GM18502 (cell line): Measurements from ENCODE around the gene ARHGEF40.

Experiments
- ATAC-seq: cut with Tn5 transposase; IDR thresholded peaks from one replicate; pipeline ENCODE4 v1.9.1; 2021; ENCODE audit warnings: mild to moderate bottlenecking; ENCODE audit not compliant: unreplicated experiment, poor library complexity

ARHGEF40 gene

GRCh38 chr14:21096438-21096837 lies 26.3 kb downstream of the ARHGEF40 start:
- ATAC-seq, result no peak

DNA sequence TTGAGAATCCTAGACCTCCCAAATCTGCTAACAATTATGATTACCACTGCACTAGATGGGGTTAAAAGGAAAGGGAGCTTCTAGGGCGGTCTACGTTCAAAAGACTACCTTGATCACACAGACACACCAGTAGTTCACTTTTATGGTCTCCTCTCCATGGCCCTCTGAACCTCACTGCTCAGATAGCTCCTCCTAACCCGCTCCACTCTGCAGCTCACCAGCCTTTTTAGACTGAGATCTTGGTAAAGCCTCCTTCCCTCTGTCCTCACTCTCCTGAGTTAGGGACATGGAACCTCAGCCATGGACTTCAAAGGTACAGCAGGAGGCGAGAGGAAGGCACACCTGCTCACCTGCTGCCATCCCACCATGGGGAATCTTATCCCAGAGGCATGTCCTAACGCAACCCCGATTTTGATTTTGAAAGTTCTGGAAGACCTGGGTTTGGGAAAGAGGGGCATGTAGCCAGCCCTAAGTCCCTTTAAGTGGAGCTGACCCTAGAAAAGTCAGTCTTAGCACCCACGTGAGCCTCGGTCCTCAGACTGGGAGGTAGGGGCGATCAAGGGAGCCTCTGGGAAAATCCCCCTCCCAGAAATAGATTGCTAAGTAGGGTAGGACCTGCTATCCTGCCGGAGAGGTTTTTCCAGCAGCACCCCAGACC lies 27.0 kb downstream of the ARHGEF40 start:
- no peak for ATAC-seq

GRCh38 chr14:21097636-21098075 lies 27.6 kb downstream of the ARHGEF40 start:
- ATAC-seq, result no peak

DNA sequence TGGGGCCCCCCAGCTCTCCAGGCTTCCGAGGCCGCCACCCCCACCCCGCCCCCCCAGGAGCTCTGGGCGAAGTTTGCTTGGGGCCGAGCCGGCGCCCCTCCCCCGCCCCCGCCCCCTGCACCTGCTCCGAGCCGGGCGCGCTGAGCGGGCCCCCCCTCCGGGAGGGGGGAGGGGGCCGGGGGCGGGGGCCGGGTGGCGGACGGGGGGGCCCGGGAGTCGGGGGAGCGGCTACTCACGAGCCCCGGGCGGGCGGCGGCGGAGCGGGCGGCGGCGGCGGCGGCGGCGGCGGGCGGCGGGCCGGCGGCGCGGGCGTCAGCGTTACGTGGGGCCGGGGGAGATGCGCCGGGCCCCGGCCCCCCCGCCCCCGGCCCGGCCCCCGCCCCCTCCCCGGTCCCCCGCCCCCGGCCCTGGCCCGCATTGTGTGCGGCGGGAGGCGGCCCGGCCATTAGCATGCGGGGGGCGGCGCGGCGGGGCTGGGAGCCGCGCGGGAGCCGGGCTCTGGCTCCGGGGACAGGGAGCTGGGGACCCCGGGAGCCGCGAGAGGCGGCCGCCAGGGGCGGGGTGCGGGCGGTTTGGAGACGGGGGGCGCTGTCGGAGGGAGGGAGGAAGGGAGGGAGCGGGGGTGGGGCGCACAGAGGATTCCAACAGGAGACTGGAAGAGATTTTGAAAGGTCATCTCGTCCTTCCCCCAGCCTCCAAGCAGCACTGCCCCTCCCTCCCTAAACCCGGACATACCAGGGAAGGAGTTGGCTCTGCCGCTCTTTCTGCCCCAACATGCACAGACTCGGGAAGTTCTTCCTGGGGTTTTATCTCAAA lies 28.2 kb downstream of the ARHGEF40 start, which contains the start of gene ZNF219:
Gene ZNF219 (minus strand): TSS at position 580 of the 816 bp plus-strand sequence. CDS start 5,064 bp downstream, outside the sequence.
- no peak for ATAC-seq

DNA sequence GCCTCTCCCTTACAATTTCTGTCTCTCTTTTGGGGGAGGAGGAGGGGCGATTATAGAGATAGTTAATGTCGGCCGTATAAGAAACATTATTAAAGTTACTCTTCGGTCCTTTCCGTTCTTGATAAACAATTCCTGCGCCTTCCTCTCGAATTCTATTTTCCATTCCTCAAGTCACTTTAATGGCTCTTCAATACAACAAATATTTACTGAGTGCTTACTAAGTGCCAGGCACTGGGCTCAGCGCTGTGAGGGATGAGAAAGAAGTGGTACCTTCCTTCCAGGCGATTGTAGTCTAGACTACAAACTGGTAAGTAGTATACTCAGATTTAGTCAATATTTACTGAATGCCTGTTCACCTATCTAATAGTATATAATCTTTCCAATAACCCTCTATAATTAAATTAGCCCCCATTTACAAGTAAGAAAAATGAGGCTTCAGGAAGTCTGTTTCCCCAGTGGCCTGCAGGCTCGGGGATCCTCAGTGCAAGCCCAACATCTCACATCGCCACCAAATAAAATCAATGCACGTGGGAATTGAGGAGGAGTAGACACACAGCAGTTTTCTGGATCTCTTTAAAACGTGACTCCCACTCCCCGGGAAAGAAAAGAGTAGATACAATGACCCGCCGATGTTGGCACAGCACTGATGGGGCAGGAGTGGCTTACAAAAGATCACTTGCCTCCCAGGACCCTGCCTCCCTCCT lies 28.9 kb downstream of the ARHGEF40 start:
- no peak for ATAC-seq

DNA sequence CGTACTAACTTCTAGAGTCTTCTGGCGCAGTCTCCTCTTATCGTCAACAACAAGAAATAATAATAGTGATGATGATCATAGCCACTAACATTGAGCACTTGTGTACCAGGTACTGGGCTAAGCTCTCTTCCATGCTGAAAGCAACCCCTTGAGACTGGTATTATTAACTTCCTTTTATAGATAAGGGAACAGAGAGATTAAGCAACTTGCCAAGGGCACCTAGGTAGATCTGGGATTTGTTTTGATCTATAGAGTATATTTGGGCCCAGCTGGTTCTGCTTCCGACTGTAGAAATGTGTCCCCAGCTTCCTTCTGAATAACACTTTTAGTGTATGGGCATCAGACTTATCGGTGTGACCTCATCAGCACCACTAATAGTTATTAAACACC lies 29.5 kb downstream of the ARHGEF40 start:
- no peak for ATAC-seq

DNA sequence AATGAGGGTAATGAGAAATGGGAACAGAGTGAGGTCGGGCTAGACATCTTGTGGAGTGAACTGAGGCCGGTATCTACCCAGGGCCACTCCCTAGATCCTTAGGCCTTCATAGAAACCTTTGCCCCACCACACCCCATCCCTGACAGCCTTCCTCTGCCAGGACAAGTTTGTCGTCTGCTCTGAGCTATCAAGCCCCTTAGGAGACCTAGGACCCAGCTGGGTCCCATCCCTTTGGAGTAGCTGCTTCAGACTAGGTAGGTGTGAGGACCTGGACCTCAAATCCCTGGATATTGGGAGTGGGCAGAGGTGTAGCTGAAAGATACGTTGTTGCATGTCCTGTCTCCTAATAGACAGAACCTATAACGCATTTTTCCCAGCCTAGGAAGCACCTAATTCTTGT lies 30.8 kb downstream of the ARHGEF40 start, which contains the start of gene TMEM253:
Gene TMEM253 (plus strand): TSS at position 136 of the 400 bp plus-strand sequence. CDS start 278 bp downstream, outside the sequence.
- ATAC-seq, result no peak

GRCh38 chr14:21101802-21102413 lies 31.8 kb downstream of the ARHGEF40 start:
- no peak for ATAC-seq

DNA sequence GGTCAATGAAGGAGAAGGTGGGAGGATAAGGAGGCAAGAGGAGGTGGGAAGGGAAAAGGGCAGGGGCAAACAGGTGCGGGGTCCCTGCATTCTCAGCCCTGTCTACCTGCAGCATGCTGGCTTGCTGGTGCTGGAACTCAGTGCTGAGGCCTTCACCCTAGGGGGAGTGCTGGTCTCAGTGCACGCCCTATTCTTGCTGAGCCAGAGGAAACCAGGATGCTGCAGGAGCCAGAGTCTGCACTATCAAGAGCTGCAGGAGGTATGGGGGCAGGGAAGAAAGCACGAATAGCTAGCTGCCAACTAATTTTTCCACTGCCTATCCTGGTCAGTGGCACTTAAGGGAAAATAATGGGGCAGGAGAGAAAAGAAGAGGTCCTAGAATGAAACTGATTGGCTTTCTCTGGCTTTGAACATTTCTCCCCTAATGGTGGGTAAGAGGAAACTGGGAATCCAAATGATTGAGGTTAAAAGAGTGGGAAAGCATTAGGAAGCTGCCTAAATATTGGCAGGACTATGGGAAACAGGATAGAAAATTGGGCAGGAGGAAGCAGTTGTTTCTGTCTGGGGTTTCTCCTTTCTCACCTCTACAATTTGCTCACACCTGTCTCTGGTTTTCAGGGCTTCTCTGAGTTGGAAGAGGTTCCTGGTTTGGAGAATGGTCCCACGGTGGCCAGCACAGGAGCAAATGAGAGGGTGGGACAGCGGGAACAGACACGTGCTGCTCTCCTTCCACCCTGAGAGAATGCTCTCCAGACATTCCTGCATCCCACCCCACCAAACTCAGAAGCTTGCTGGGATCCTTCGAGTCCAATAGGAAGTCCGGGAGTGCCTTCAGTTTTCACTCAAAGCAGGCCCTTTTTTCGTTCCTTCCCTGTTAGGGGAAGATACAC lies 32.7 kb downstream of the ARHGEF40 start:
- no peak for ATAC-seq

DNA sequence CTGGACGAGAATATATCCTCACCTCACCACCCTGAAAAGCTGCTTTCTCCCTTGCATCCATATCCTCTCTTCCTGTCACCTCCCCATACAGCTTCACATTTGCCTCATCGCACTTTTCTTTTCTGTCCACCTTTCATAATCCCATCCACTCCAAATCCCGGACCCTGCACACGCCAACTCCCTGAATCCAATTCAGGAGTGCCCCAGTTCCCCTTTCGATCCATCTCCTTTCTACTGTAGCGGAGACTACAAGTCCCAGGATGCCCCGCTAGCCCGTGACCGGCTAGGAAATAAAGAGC lies 33.3 kb downstream of the ARHGEF40 start:
- ATAC-seq, result no peak

DNA sequence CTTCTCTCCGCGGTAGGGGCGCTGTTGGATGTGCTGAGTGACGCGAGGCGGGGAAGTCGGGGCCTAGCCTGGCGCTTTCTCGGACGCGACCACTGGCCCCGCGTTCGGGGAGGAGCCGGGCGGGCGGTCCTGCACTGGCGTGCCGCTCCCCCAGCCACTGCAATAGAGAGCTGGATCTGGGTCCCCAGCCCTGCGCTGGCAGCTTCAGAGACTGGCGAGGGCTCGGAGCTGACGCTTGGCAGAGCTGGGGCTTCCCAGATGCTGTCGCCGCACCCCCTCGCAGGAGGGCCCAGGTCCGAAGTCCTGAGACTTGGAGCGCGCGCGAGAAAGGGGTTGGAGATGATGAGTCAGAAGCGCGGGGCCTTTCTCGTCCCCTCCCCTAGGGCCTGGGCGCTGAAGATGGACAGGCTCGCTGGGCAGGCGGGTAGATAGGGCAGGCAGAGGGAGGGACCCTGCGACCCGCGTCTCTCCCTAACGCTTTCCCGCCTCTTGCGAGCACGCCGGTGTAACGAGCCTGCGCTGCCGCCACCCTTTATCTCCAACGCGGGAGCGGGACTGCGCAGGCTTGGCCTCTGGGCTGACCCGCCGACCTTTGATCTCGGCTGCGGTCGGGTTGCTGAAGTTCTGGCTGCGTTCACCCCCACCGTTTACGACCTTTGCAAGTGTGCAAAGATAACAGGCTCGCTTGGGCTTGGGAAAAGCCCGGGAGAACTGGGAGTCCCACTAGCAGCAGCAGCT lies 33.8 kb downstream of the ARHGEF40 start:
- ATAC-seq, result peak; percentile 92

DNA sequence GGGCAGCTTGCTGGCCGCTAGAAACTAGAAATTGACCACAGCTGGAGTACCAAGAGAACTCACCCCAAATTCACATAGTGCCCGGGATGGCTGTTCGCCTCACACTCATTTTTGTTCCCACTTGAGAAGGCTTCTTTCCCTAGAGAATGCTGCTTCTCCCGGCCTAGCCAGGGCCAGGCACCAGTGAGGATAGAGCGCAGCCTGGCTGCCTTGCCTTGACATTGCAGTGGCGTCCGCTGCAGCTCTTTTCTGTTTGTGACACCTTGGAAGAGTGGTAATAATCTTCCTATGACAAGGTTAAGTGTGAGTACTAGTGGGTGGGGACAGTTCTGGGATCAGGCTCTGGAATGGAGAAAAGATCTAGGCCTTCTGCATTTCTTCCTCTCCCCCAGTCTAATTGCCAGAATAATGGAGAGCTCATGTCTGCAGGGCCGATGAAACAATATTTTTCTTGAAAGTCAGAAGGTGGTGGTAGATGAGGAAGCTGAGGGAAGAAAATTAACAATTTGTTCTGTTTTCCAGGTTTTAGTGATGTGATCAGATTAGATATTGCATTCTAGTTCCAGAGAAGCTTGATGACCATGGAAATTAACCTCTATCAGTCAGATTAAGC lies 34.5 kb downstream of the ARHGEF40 start:
- peak; percentile 45 for ATAC-seq

- no peak for ATAC-seq
These were observed 35.0 kb downstream of the ARHGEF40 start for GRCh38 chr14:21105095-21105494.

DNA sequence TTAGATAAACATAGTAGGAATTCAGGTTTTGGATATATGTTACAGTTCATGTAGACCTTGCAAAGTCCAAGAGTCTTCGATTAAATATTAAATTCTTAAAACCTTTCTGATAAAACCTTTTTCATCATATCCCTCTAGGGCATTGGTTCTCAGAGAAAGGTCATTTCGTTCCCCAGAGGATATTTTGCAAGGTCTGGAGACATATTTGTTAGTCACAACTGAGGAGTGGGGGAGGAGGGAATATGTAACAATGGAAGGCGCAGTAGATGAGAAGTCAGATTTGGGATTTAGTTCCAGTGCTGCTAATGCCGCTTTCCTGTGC lies 36.0 kb downstream of the ARHGEF40 start:
- ATAC-seq, result no peak

GRCh38 chr14:21106498-21107282 lies 36.6 kb downstream of the ARHGEF40 start:
- ATAC-seq, result no peak

DNA sequence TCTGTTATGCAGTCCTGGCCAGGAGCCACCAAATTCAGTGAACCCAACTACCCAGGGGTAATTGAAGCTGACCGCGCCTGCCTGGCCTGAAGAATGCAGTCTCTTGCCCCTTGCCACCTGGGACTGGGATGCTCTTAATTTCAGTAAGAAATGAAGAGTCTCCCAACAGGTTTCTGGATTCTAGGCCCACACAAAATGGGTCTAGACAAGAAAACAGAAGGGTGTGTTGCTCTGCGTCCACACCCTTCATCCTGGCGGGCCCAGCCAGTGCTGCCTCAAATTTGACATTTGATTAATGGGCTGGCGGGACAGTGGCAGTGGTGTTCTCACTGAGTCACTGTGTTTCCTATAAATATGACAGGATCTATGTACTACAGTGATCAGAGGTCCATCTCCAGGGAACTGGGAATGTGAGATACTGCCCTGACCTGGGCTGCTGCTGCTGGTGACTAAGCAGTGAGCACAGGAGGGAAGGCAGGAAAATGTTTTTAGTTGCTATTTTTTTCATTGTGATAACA lies 37.2 kb downstream of the ARHGEF40 start:
- no peak for ATAC-seq

DNA sequence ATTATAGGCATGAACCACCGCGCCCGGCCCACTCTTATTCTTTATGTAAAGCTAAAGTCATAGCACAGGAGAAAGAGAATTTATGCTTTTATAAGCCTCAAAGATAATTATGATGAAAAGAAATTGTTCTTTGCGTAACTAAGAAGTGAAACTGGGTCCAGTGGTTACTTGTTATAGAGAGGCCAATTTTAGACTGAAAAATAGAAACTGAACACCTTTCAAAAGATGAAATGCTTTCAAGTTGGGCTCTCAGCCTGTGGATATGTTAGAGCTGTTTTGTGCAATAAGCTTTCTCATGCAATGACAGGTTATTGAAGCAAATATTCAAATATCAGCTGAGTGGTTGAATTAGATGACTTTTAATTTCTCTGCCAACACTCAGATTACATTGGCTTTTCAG lies 38.7 kb downstream of the ARHGEF40 start:
- ATAC-seq, result no peak
